Activated CD8-positive, alpha-beta T cell treated with anti-CD3 and anti-CD28 coated beads for 36 hours (primary cell): ENCODE results near the gene MAPK14. TPM values are rescaled to one million over a fixed set of nuclear protein-coding genes. Genes with fewer than 3 reads are reported as not detected.
"Not testable (repeated sequence)": the region's sequence is repeated elsewhere in the genome, so short reads cannot be mapped to it uniquely, and the experiment has no call there.

Source experiments
- ATAC-seq: fragments of 200-7000 bp; cut with Tn5 transposase; one replicate; pipeline ENCODE4 v1.10.0; 2021; ENCODE audit warnings: mild to moderate bottlenecking, moderate library complexity
- CTCF ChIA-PET: fragments of 350-600 bp; sonication (Branson Sonifier 250); formaldehyde crosslinking; loops from one replicate; lab custom pipeline; 2021; ENCODE audit warnings: antibody characterized with exemption; lab: Charles Lee
- POLR2A ChIA-PET: fragments of 350-600 bp; sonication (Branson Sonifier 250); formaldehyde crosslinking; loops from one replicate; lab custom pipeline; 2021; ENCODE audit warnings: antibody characterized with exemption; lab: Charles Lee
- DNase-seq: peaks from one replicate; pipeline ENCODE4 v3.0.0-alpha.2; 2020
- H3K27ac Mint-ChIP-seq: one replicate; pipeline ENCODE4 v1.8.0; 2021; ENCODE audit warnings: mild to moderate bottlenecking, mixed read lengths
- H3K27me3 Mint-ChIP-seq: one replicate; pipeline ENCODE4 v1.8.0; 2021; ENCODE audit warnings: mixed read lengths
- H3K36me3 Mint-ChIP-seq: one replicate; pipeline ENCODE4 v1.8.0; 2021; ENCODE audit warnings: low read depth, mixed read lengths
- H3K4me1 Mint-ChIP-seq: one replicate; pipeline ENCODE4 v1.8.0; 2021; ENCODE audit warnings: low read depth, mixed read lengths
- H3K4me3 Mint-ChIP-seq: one replicate; pipeline ENCODE4 v1.8.0; 2021; ENCODE audit warnings: mild to moderate bottlenecking, moderate library complexity, mixed read lengths
- H3K9me3 Mint-ChIP-seq: one replicate; pipeline ENCODE4 v1.8.0; 2021; ENCODE audit warnings: mixed read lengths
- CTCF ChIP-seq: fragments of 200-600 bp; IDR thresholded peaks from one replicate; pipeline ENCODE4 v1.8.0; 2022; ENCODE audit warnings: antibody characterized with exemption, mild to moderate bottlenecking
- intact Hi-C: fragments of 100-400 bp; cut with micrococcal nuclease; formaldehyde crosslinking; loops from one replicate; pipeline ENCODE4 v1.10.0; 2022
- total RNA-seq, 2 experiments: library from RNA; stranded (reverse); gene quantifications; one replicate each; pipeline ENCODE4 v1.2.3, GENCODE V29; 2021

The MAPK14 gene
- total RNA-seq, 2 experiments from 2014 or later = 45.7 to 49.8 TPM

- ATAC-seq = no peak
- no peak for TF ChIP-seq CTCF
- CTCF ChIA-PET = no interaction called here
- no peak for DNase-seq
- peaks cover 13% of the 10 kb centered on the region for H3K36me3 Mint-ChIP-seq
- no peaks in the 10 kb centered on the region for H3K9me3 Mint-ChIP-seq
- intact Hi-C loops = loop anchor here (10.0 kb wide), 1 partner anchor 237 kb away; no protein-coding TSS in a partner anchor
- H3K4me1 Mint-ChIP-seq = peaks cover 65% of the 10 kb centered on the region
- POLR2A ChIA-PET = no interaction called here
- H3K27ac Mint-ChIP-seq = no peak overlapping the region
- H3K27me3 Mint-ChIP-seq = no peaks in the 10 kb centered on the region
- peak overlapping the region; percentile 4 for H3K4me3 Mint-ChIP-seq
Measured at GRCh38 chr6:36128073-36128472, 100.5 kb downstream of the MAPK14 start.

- Mint-ChIP-seq H3K36me3 (peaks cover 20% of the 10 kb centered on the region), H3K27me3 (no peaks in the 10 kb centered on the region), H3K4me3 (peak overlapping the region; percentile 80), H3K27ac (no peak overlapping the region), H3K9me3 (no peaks in the 10 kb centered on the region), H3K4me1 (peaks cover 65% of the 10 kb centered on the region)
- no peak for TF ChIP-seq CTCF
- ATAC-seq = no peak
- DNase-seq = no peak
- CTCF ChIA-PET = interaction anchor here (5.1 kb wide), 1 partner anchor 7 kb away, joined by 37 read pairs; no protein-coding TSS in a partner anchor
- intact Hi-C loops = loop anchor here (10.0 kb wide), 1 partner anchor 236 kb away; no protein-coding TSS in a partner anchor
- POLR2A ChIA-PET = interaction anchor here (1.2 to 4.4 kb wide), 4 partner anchors 10 to 101 kb away, joined by 3 to 35 read pairs (median 8); partner anchors contain the start of gene MAPK14
Measured at GRCh38 chr6:36128793-36129192, 101.2 kb downstream of the MAPK14 start.

- H3K36me3 Mint-ChIP-seq = peaks cover 22% of the 10 kb centered on the region
- H3K27ac Mint-ChIP-seq, DNase-seq, H3K9me3 Mint-ChIP-seq, H3K27me3 Mint-ChIP-seq, ATAC-seq: not testable (repeated sequence)
- H3K4me3 Mint-ChIP-seq = peak overlapping the region; percentile 80
- intact Hi-C loops = loop anchor here (10.0 kb wide), 1 partner anchor 235 kb away; no protein-coding TSS in a partner anchor
- ChIA-PET POLR2A (interaction anchor here (1.2 to 5.0 kb wide), 7 partner anchors 7 to 181 kb away, joined by 3 to 42 read pairs (median 13); partner anchors contain the start of genes BRPF3 and MAPK14), CTCF (interaction anchor here (3.1 to 5.1 kb wide), 3 partner anchors 7 to 101 kb away, joined by 24 to 37 read pairs (median 26); partner anchors contain the start of gene MAPK14)
- peaks cover 67% of the 10 kb centered on the region for H3K4me1 Mint-ChIP-seq
Measured at GRCh38 chr6:36129334-36129733, 101.7 kb downstream of the MAPK14 start.

- Mint-ChIP-seq H3K27me3 (no peaks in the 10 kb centered on the region), H3K27ac (peak within 1 kb of the TSS; percentile 96), H3K9me3 (no peaks in the 10 kb centered on the region), H3K4me3 (peak within 1 kb of the TSS; percentile 88), H3K36me3 (peaks cover 24% of the 10 kb centered on the region), H3K4me1 (peaks cover 63% of the 10 kb centered on the region)
- intact Hi-C loops = loop anchor here (2.0 to 10.0 kb wide), 2 partner anchors 67 to 235 kb away; partner anchors contain the start of gene BRPF3
- TF ChIP-seq CTCF = no peak
- ATAC-seq = peak; percentile 10
- ChIA-PET POLR2A (interaction anchor here (1.1 to 5.0 kb wide), 14 partner anchors 8 to 181 kb away, joined by 3 to 42 read pairs (median 6); partner anchors contain the start of genes BRPF3 and MAPK14), CTCF (interaction anchor here (1.5 to 5.1 kb wide), 5 partner anchors 8 to 102 kb away, joined by 6 to 37 read pairs (median 24); partner anchors contain the start of gene MAPK14)
- peak; percentile 63 for DNase-seq
Measured at GRCh38 chr6:36129941-36130666, 102.5 kb downstream of the MAPK14 start, which contains the start of gene MAPK13. Gene MAPK13, plus strand, starts transcription at chr6:36130513. Its CDS starts 70 bp downstream, at chr6:36130583.
